ENCODE measurements around the gene DNAJC18. TPM values are rescaled to one million over a fixed set of nuclear protein-coding genes. Genes with fewer than 3 reads are reported as not detected.

DNAJC18 gene
- total and polyA plus RNA-seq, 2 of the 8 experiments (the other 6 are each of a cell fraction or from before 2014, with no cell fraction given), result 7.8 to 29.2 TPM

- H3K18ac ChIP-seq (ENCODE audit: extremely low read depth, low read length), result peak within 1 kb of the TSS; percentile 13; the same call in 1 of the 2 replicates
- no peak for FAIRE-seq
- H4K20me1 ChIP-seq (replicated peaks in 1 of 2; ENCODE audit: control insufficient read depth in 1 of 2, insufficient read depth in 2 of 2, low read length in 2 of 2), result no peaks in the 10 kb centered on the region
- no peak for DNase-seq (ENCODE audit: low read depth in 1 of 2, low spot score in 2 of 2)
- no peak within 1 kb of the TSS for H2AFZ ChIP-seq (ENCODE audit: low read length)
- H4K5ac ChIP-seq (ENCODE audit: insufficient read length, low read depth, low read length), result no peak within 1 kb of the TSS
- H3K9ac ChIP-seq (replicated peaks in 1 of 4; ENCODE audit: extremely low read depth in 1 of 4, low read depth in 3 of 4, low read length in 3 of 4), result peak within 1 kb of the TSS in 2 of 4 experiments; percentile 5 to 8; a peak in 4 of 7 replicates
- no peak within 1 kb of the TSS for H3K56ac ChIP-seq (replicated peaks; ENCODE audit: insufficient read length, low read depth, low read length)
- H3K4me2 ChIP-seq (ENCODE audit: insufficient read depth in 1 of 2, low read depth in 2 of 2, low read length in 2 of 2), result 0 out of 4 replicates have a peak within 1 kb of the TSS, but pooled peaks of 1 of the 2 experiments have one; percentile 25
- no peak within 1 kb of the TSS for H3K4ac ChIP-seq (replicated peaks; ENCODE audit: insufficient read length, low read depth, low read length)
- no peak within 1 kb of the TSS for H4K8ac ChIP-seq (ENCODE audit: extremely low read depth, insufficient read depth, low read length)
- H3K23me2 ChIP-seq (ENCODE audit: low read depth, low read length), result no peaks in the 10 kb centered on the region
- H3K4me3 ChIP-seq (ENCODE audit: extremely low read depth in 1 of 4, insufficient read depth in 2 of 4, low read depth in 3 of 4, low read length in 4 of 4), result no peak within 1 kb of the TSS
- peak within 1 kb of the TSS; percentile 60; the same call in 1 of the 2 replicates for H2BK12ac ChIP-seq (ENCODE audit: low read depth, low read length)
- no peak within 1 kb of the TSS for H3K14ac ChIP-seq (ENCODE audit: insufficient read length)
- ChIA-PET POLR2A (ENCODE audit: partially characterized antibody) (interaction anchor here (0.8 kb wide), 1 partner anchor 82 kb away, joined by 3 read pairs; no protein-coding TSS in a partner anchor), CTCF (ENCODE audit: partially characterized antibody) (interaction anchor here (0.6 to 2.5 kb wide), 9 partner anchors 9 to 295 kb away, joined by 3 to 10 read pairs (median 4); partner anchors contain the start of genes ECSCR and STING1)
- no peaks in the 10 kb centered on the region for H3K79me1 ChIP-seq (ENCODE audit: low read depth, low read length)
- H2AK5ac ChIP-seq (ENCODE audit: low read depth, low read length), result no peak within 1 kb of the TSS
- peak within 1 kb of the TSS; percentile 66 for H4K91ac ChIP-seq (replicated peaks; ENCODE audit: insufficient read length, low read length)
- H3K23ac ChIP-seq (ENCODE audit: insufficient read length), result no peak within 1 kb of the TSS
- no peaks in the 10 kb centered on the region for H3K79me2 ChIP-seq (ENCODE audit: control insufficient read depth in 1 of 2, insufficient read depth in 2 of 2, low read length in 2 of 2)
- peak within 1 kb of the TSS; percentile 95; the same call in 1 of the 2 replicates for H2BK20ac ChIP-seq (ENCODE audit: low read length)
- H2BK5ac ChIP-seq (ENCODE audit: low read depth, low read length), result no peak within 1 kb of the TSS
- H2BK15ac ChIP-seq (ENCODE audit: low read length), result peak within 1 kb of the TSS; percentile 97
- H3K4me1 ChIP-seq (replicated peaks in 1 of 4; ENCODE audit: control insufficient read depth in 3 of 4, insufficient read depth in 4 of 4, low read length in 3 of 4), result peaks cover 6 to 33% (median 14%) of the 10 kb centered on the region in 4 experiments
- WGBS, 2 experiments (ENCODE audit: extremely low coverage in 1 of 2, insufficient coverage in 1 of 2, insufficient read length in 1 of 2, insufficient replicate concordance in 2 of 2, low coverage in 1 of 2, low lambda C conversion rate in 2 of 2, missing lambda C conversion rate in 1 of 2), result 85% methylated on average over 9 of the region's 9 CpGs; no CpG with 5 or more reads in 1 of the 2 experiments
- H3K27me3 ChIP-seq (replicated peaks in 1 of 4; ENCODE audit: control insufficient read depth in 3 of 4, extremely low read depth in 1 of 4, insufficient read depth in 3 of 4, low read length in 3 of 4), result 0 out of 7 replicates have a peak, but pooled peaks cover 0 to 2% (median 0%) of the 10 kb centered on the region in 4 experiments
- H3K9me3 ChIP-seq (ENCODE audit: insufficient read depth in 2 of 2, low read depth in 1 of 2, low read length in 1 of 2), result no peaks in the 10 kb centered on the region
- no peak within 1 kb of the TSS for H3K27ac ChIP-seq (ENCODE audit: low read depth, low read length)
- no peak within 1 kb of the TSS for H2BK120ac ChIP-seq (replicated peaks; ENCODE audit: low read depth, low read length)
- no peaks in the 10 kb centered on the region for H3K36me3 ChIP-seq (ENCODE audit: control insufficient read depth in 2 of 4, insufficient read depth in 4 of 4, low read length in 3 of 4)
- no peak for TF ChIP-seq RAD21 (IDR thresholded peaks at IDR 0.05 in 1 of 2, conservative IDR thresholded peaks at IDR 0.05 in 1 of 2; ENCODE audit: low read depth in 2 of 2, low read length in 2 of 2)
- TF ChIP-seq ATF3 (IDR thresholded peaks at IDR 0.05; ENCODE audit: insufficient read depth, low read depth, low read length), result no peak
- TF ChIP-seq SIN3A (conservative IDR thresholded peaks at IDR 0.05 in 1 of 2, IDR thresholded peaks at IDR 0.05 in 1 of 2; ENCODE audit: low read depth in 1 of 2, low read length in 2 of 2), result no peak
- no peak for TF ChIP-seq RXRA (IDR thresholded peaks at IDR 0.05; ENCODE audit: insufficient read depth, low read depth, low read length)
- TF ChIP-seq GABPA (IDR thresholded peaks at IDR 0.05; ENCODE audit: borderline replicate concordance, insufficient read depth, low read length), result no peak
- no peak for TF ChIP-seq SIX5 (IDR thresholded peaks at IDR 0.05; ENCODE audit: low read depth, low read length)
- TF ChIP-seq EGR1 (IDR thresholded peaks at IDR 0.05; ENCODE audit: borderline replicate concordance, low read depth, low read length), result no peak
- TF ChIP-seq TBP (IDR thresholded peaks at IDR 0.05; ENCODE audit: low read depth, low read length), result no peak
- TF ChIP-seq POLR2A (IDR thresholded peaks at IDR 0.05; ENCODE audit: control extremely low read depth in 1 of 2, low read depth in 2 of 2, low read length in 2 of 2), result no peak
- TF ChIP-seq PHF8 (conservative IDR thresholded peaks at IDR 0.05; ENCODE audit: low read depth, low read length), result no peak
- TF ChIP-seq SAP30 (IDR thresholded peaks at IDR 0.05; ENCODE audit: insufficient read depth, insufficient replicate concordance, low read length), result no peak
- TF ChIP-seq ZNF274 (IDR thresholded peaks at IDR 0.05; ENCODE audit: borderline replicate concordance, extremely low read depth, low read length), result no peak
These were observed 31.5 kb upstream of the DNAJC18 start, which contains the start of gene SMIM33 for GRCh38 chr5:139470821-139471300. Gene SMIM33 (plus strand): TSS chr5:139471004. CDS start chr5:139471122, 118 bp downstream.
